Esophagus (tissue), 2 donors: ENCODE measurements around the gene CNTNAP5. TPM values are rescaled to one million over a fixed set of nuclear protein-coding genes. Genes with fewer than 3 reads are reported as not detected.

Experiments
- H3K27ac ChIP-seq, 2 donors: one replicate each; pipeline ENCODE4 v1.5.1; 2013; ENCODE audit warnings: low read depth in 2 of 2, mild to moderate bottlenecking in 2 of 2, inconsistent platforms in 1 of 2, low read length in 1 of 2, moderate library complexity in 1 of 2
- H3K27me3 ChIP-seq, 2 donors: one replicate each; pipeline ENCODE4 v1.6.1; 2013; ENCODE audit warnings: low read length in 2 of 2, control low read depth in 1 of 2, mild to moderate bottlenecking in 1 of 2; ENCODE audit not compliant: insufficient read depth in 2 of 2, control insufficient read depth in 1 of 2
- H3K36me3 ChIP-seq, 2 donors: one replicate each; pipeline ENCODE4 v1.6.1; 2013; ENCODE audit warnings: low read length in 1 of 2; ENCODE audit not compliant: control insufficient read depth in 2 of 2, insufficient read depth in 2 of 2
- H3K4me1 ChIP-seq, 2 donors: one replicate each; pipeline ENCODE4 v1.6.1; 2013; ENCODE audit warnings: low read length in 1 of 2; ENCODE audit not compliant: control insufficient read depth in 2 of 2, insufficient read depth in 2 of 2
- H3K4me3 ChIP-seq, 2 donors: one replicate each; pipeline ENCODE4 v1.5.1; 2013; ENCODE audit warnings: low read length in 2 of 2, mild to moderate bottlenecking in 2 of 2, low read depth in 1 of 2, moderate library complexity in 1 of 2
- H3K9me3 ChIP-seq, 2 donors: one replicate each; pipeline ENCODE4 v1.6.1; 2013; ENCODE audit warnings: mild to moderate bottlenecking in 2 of 2, low read depth in 1 of 2, low read length in 1 of 2, moderate library complexity in 1 of 2; ENCODE audit not compliant: control insufficient read depth in 2 of 2, insufficient read depth in 1 of 2
- WGBS, 2 donors: extraction: QIAGEN DNeasy Blood & Tissue Kit; methylation state at CpG; one replicate each; pipeline ENCODE4 v1.1.7; 2013; 5-methylcytosine and 5-hydroxymethylcytosine counted together
- polyA plus RNA-seq, 2 donors: library from polyadenylated mRNA; stranded (reverse); fragments of 200-250 nt; gene quantifications; one replicate each; pipeline ENCODE4 v1.2.3, GENCODE V29; 2013
- donor health status: healthy with polysubstance abuse.
- donor health status: Bipolar disorder and iron deficiency.

Gene CNTNAP5
- polyA plus RNA-seq, 2 donors, result not detected

- H3K27me3 ChIP-seq, result no peaks in the 10 kb centered on the region
- H3K4me1 ChIP-seq, result no peaks in the 10 kb centered on the region
- H3K4me3 ChIP-seq, result no peak overlapping the region
- H3K9me3 ChIP-seq, result no peaks in the 10 kb centered on the region
- no peak overlapping the region for H3K27ac ChIP-seq
- H3K36me3 ChIP-seq, result no peaks in the 10 kb centered on the region
Measured at GRCh38 chr2:124582387-124582786, 557.3 kb downstream of the CNTNAP5 start.

GRCh38 chr2:124584615-124585014 is 559.5 kb downstream of the CNTNAP5 start:
- Histone ChIP-seq H3K4me3 (no peak overlapping the region), H3K9me3 (peaks cover 0 to 2% of the 10 kb centered on the region in 2 donors), H3K4me1 (no peaks in the 10 kb centered on the region), H3K36me3 (no peaks in the 10 kb centered on the region), H3K27me3 (no peaks in the 10 kb centered on the region), H3K27ac (no peak overlapping the region)
- WGBS, 2 donors, result 91% methylated on average over 4 of the region's 4 CpGs

- no peak overlapping the region for H3K27ac ChIP-seq
- no peak overlapping the region for H3K4me3 ChIP-seq
- no peaks in the 10 kb centered on the region for H3K36me3 ChIP-seq
- H3K4me1 ChIP-seq, result no peaks in the 10 kb centered on the region
- 53 to 70% methylated on average over 1 of the region's 1 CpG for WGBS, 2 donors
- no peaks in the 10 kb centered on the region for H3K27me3 ChIP-seq
- peaks cover 0 to 2% of the 10 kb centered on the region in 2 donors for H3K9me3 ChIP-seq
Measured at GRCh38 chr2:124585277-124585676, 560.2 kb downstream of the CNTNAP5 start.

GRCh38 chr2:124586210-124586609 is 561.1 kb downstream of the CNTNAP5 start:
- Histone ChIP-seq H3K9me3 (peaks cover 0 to 2% of the 10 kb centered on the region in 2 donors), H3K4me1 (no peaks in the 10 kb centered on the region), H3K36me3 (no peaks in the 10 kb centered on the region), H3K4me3 (no peak overlapping the region), H3K27me3 (no peaks in the 10 kb centered on the region), H3K27ac (no peak overlapping the region)
- 93 to 96% methylated on average over 3 of the region's 3 CpGs for WGBS, 2 donors

GRCh38 chr2:124586835-124587234 is 561.7 kb downstream of the CNTNAP5 start:
- Histone ChIP-seq H3K36me3 (no peaks in the 10 kb centered on the region), H3K4me3 (no peak overlapping the region), H3K4me1 (no peaks in the 10 kb centered on the region), H3K27me3 (no peaks in the 10 kb centered on the region), H3K9me3 (peaks cover 0 to 2% of the 10 kb centered on the region in 2 donors), H3K27ac (no peak overlapping the region)
- 90 to 93% methylated on average over 2 of the region's 2 CpGs for WGBS, 2 donors

- H3K9me3 ChIP-seq, result peaks cover 0 to 2% of the 10 kb centered on the region in 2 donors
- no peaks in the 10 kb centered on the region for H3K4me1 ChIP-seq
- H3K4me3 ChIP-seq, result no peak overlapping the region
- H3K36me3 ChIP-seq, result no peaks in the 10 kb centered on the region
- no peaks in the 10 kb centered on the region for H3K27me3 ChIP-seq
- WGBS, 2 donors, result 84 to 89% methylated on average over 3 of the region's 3 CpGs
- H3K27ac ChIP-seq, result no peak overlapping the region
Measured at GRCh38 chr2:124589971-124590370, 564.9 kb downstream of the CNTNAP5 start.

- Histone ChIP-seq H3K9me3 (peaks cover 2 to 3% of the 10 kb centered on the region in 2 donors), H3K27me3 (no peaks in the 10 kb centered on the region), H3K4me1 (no peaks in the 10 kb centered on the region), H3K4me3 (no peak overlapping the region), H3K27ac (no peak overlapping the region), H3K36me3 (no peaks in the 10 kb centered on the region)
Measured at GRCh38 chr2:124602759-124603158, 577.7 kb downstream of the CNTNAP5 start.

- H3K36me3 ChIP-seq, result no peaks in the 10 kb centered on the region
- peaks cover 2 to 3% of the 10 kb centered on the region in 2 donors for H3K9me3 ChIP-seq
- H3K4me3 ChIP-seq, result no peak overlapping the region
- H3K27ac ChIP-seq, result no peak overlapping the region
- no peaks in the 10 kb centered on the region for H3K27me3 ChIP-seq
- WGBS, 2 donors, result 46 to 78% methylated on average over 2 of the region's 2 CpGs
- no peaks in the 10 kb centered on the region for H3K4me1 ChIP-seq
Measured at GRCh38 chr2:124604940-124605339, 579.9 kb downstream of the CNTNAP5 start.

GRCh38 chr2:124607679-124608078 is 582.6 kb downstream of the CNTNAP5 start:
- Histone ChIP-seq H3K27ac (no peak overlapping the region), H3K27me3 (no peaks in the 10 kb centered on the region), H3K4me3 (no peak overlapping the region), H3K36me3 (no peaks in the 10 kb centered on the region), H3K9me3 (peaks cover 2 to 3% of the 10 kb centered on the region in 2 donors), H3K4me1 (no peaks in the 10 kb centered on the region)
- WGBS, 2 donors, result 53 to 59% methylated on average over 2 of the region's 2 CpGs

GRCh38 chr2:124609667-124610066 is 584.6 kb downstream of the CNTNAP5 start:
- Histone ChIP-seq H3K36me3 (no peaks in the 10 kb centered on the region), H3K27me3 (no peaks in the 10 kb centered on the region), H3K4me3 (no peak overlapping the region), H3K9me3 (peaks cover 3 to 4% of the 10 kb centered on the region in 2 donors), H3K4me1 (no peaks in the 10 kb centered on the region), H3K27ac (no peak overlapping the region)
- WGBS, 2 donors, result 78 to 86% methylated on average over 6 of the region's 6 CpGs
